GM10847 (cell line): Measurements from ENCODE around the gene NEURL1B.

ENCODE experiments used
- POLR2A ChIP-seq: IDR thresholded peaks from 2 replicates; pipeline ENCODE4 v1.6.1; 2011; ENCODE audit not compliant: insufficient read length; ENCODE audit errors: extremely low read depth

NEURL1B gene

GRCh38 chr5:172703952-172704351 lies 62.9 kb downstream of the NEURL1B start:
- TF ChIP-seq POLR2A, result no peak

GRCh38 chr5:172705576-172706084 lies 64.6 kb downstream of the NEURL1B start:
- no peak for TF ChIP-seq POLR2A

- TF ChIP-seq POLR2A, result no peak
Measured at GRCh38 chr5:172706796-172707195, 65.7 kb downstream of the NEURL1B start.

- TF ChIP-seq POLR2A, result no peak
Measured at GRCh38 chr5:172707285-172708182, 66.5 kb downstream of the NEURL1B start.

- no peak for TF ChIP-seq POLR2A
Measured at GRCh38 chr5:172708183-172708505, 67.1 kb downstream of the NEURL1B start.

- TF ChIP-seq POLR2A, result no peak
Measured at GRCh38 chr5:172710676-172711075, 69.6 kb downstream of the NEURL1B start.

GRCh38 chr5:172712610-172713009 lies 71.5 kb downstream of the NEURL1B start:
- TF ChIP-seq POLR2A, result no peak

GRCh38 chr5:172713113-172713808 lies 72.2 kb downstream of the NEURL1B start:
- TF ChIP-seq POLR2A, result no peak

- no peak for TF ChIP-seq POLR2A
Measured at GRCh38 chr5:172713809-172714490, 72.9 kb downstream of the NEURL1B start.

- no peak for TF ChIP-seq POLR2A
Measured at GRCh38 chr5:172714491-172715420, 73.7 kb downstream of the NEURL1B start.

- no peak for TF ChIP-seq POLR2A
Measured at GRCh38 chr5:172715421-172715780, 74.3 kb downstream of the NEURL1B start.

GRCh38 chr5:172715931-172716682 lies 75.0 kb downstream of the NEURL1B start:
- TF ChIP-seq POLR2A, result no peak

GRCh38 chr5:172716796-172717313 lies 75.8 kb downstream of the NEURL1B start:
- TF ChIP-seq POLR2A, result no peak

- TF ChIP-seq POLR2A, result no peak
Measured at GRCh38 chr5:172717481-172718195, 76.6 kb downstream of the NEURL1B start.
